CD14-positive monocyte (primary cell): ENCODE measurements around the gene ARID1B. TPM values are rescaled to one million over a fixed set of nuclear protein-coding genes. Genes with fewer than 3 reads are reported as not detected.
A peak's percentile ranks its signal among the peaks of the same experiment; 100 is the strongest.

Source experiments
- DNase-seq, 3 donors: peaks; one replicate each; pipeline ENCODE4 v3.0.0-alpha.2; 2011 to 2022
- H2AFZ ChIP-seq: 2 replicates; pipeline ENCODE4 v1.6.0; 2012; ENCODE audit warnings: mild to moderate bottlenecking, low read depth, low read length, inconsistent platforms; ENCODE audit not compliant: insufficient read depth, poor library complexity, severe bottlenecking
- H3K27ac ChIP-seq, 2 donors: 1 replicate in 1 of 2; 2 replicates in 1 of 2; pipeline ENCODE4 v1.5.1; 2012 to 2013; ENCODE audit warnings: low read length in 2 of 2, control low read depth in 1 of 2, inconsistent platforms in 1 of 2, low read depth in 1 of 2, mild to moderate bottlenecking in 1 of 2
- H3K27me3 ChIP-seq, 2 donors: one replicate each; pipeline versions ENCODE4 v1.6.0 to v1.6.1; 2011 to 2013; ENCODE audit warnings: low read length in 2 of 2; ENCODE audit not compliant: control insufficient read depth in 2 of 2, insufficient read depth in 2 of 2
- H3K36me3 ChIP-seq, 2 donors: replicated peaks in 1 of 2; 1 replicate in 1 of 2; 2 replicates in 1 of 2; pipeline versions ENCODE4 v1.5.1 to v1.6.1; 2012 to 2013; ENCODE audit warnings: low read length in 2 of 2, control low read depth in 1 of 2, inconsistent platforms in 1 of 2, mild to moderate bottlenecking in 1 of 2; ENCODE audit not compliant: insufficient read depth in 2 of 2, control insufficient read depth in 1 of 2
- H3K4me1 ChIP-seq, 2 donors: 1 replicate in 1 of 2; 2 replicates in 1 of 2; pipeline versions ENCODE4 v1.5.1 to v1.6.1; 2012 to 2013; ENCODE audit warnings: low read length in 2 of 2, control low read depth in 1 of 2, inconsistent platforms in 1 of 2, mild to moderate bottlenecking in 1 of 2, moderate library complexity in 1 of 2; ENCODE audit not compliant: insufficient read depth in 2 of 2, control insufficient read depth in 1 of 2
- H3K4me2 ChIP-seq: replicated peaks from 2 replicates; pipeline ENCODE3; 2012; ENCODE audit warnings: low read length, moderate library complexity, mild to moderate bottlenecking; ENCODE audit not compliant: poor library complexity, severe bottlenecking; ENCODE audit errors: extremely low read depth
- H3K4me3 ChIP-seq, 3 experiments: fragments of 200-600 bp in 1 of 3; sonication (generic) in 1 of 3; replicated peaks in 1 of 3; 1 replicate in 2 of 3; 2 replicates in 1 of 3; pipeline ENCODE4 v1.5.1; 2011 to 2013; ENCODE audit warnings: low read length in 3 of 3, mild to moderate bottlenecking in 3 of 3, control low read depth in 2 of 3, low read depth in 2 of 3, inconsistent platforms in 1 of 3, moderate library complexity in 1 of 3
- H3K79me2 ChIP-seq: 2 replicates; pipeline ENCODE4 v1.6.0; 2012; ENCODE audit warnings: mild to moderate bottlenecking, control low read depth, inconsistent platforms, low read length, moderate library complexity; ENCODE audit not compliant: insufficient read depth
- H3K9ac ChIP-seq: 2 replicates; pipeline ENCODE4 v1.6.0; 2017; ENCODE audit warnings: low read length, mild to moderate bottlenecking; ENCODE audit not compliant: insufficient read depth, poor library complexity, severe bottlenecking
- H3K9me3 ChIP-seq, 2 donors: replicated peaks in 1 of 2; 1 replicate in 1 of 2; 2 replicates in 1 of 2; pipeline versions ENCODE4 v1.5.1 to v1.6.1; 2012 to 2013; ENCODE audit warnings: low read length in 2 of 2, control low read depth in 1 of 2; ENCODE audit not compliant: control insufficient read depth in 1 of 2, insufficient read depth in 1 of 2
- H4K20me1 ChIP-seq: 2 replicates; pipeline ENCODE4 v1.6.0; 2012; ENCODE audit warnings: mild to moderate bottlenecking, low read length, control low read depth, moderate library complexity; ENCODE audit not compliant: insufficient read depth
- H3K27ac Mint-ChIP-seq, 7 donors: one replicate each; pipeline ENCODE4 v1.8.0; 2020; ENCODE audit warnings: mild to moderate bottlenecking in 7 of 7, mixed read lengths in 7 of 7, moderate library complexity in 6 of 7, inconsistent platforms in 2 of 7
- H3K27me3 Mint-ChIP-seq, 3 donors: one replicate each; pipeline ENCODE4 v1.8.0; 2021 to 2022; ENCODE audit warnings: low read depth in 3 of 3, mild to moderate bottlenecking in 3 of 3, mixed read lengths in 3 of 3, moderate library complexity in 3 of 3, inconsistent platforms in 1 of 3
- H3K36me3 Mint-ChIP-seq, 2 donors: one replicate each; pipeline ENCODE4 v1.8.0; 2020; ENCODE audit warnings: mixed read lengths in 2 of 2, inconsistent platforms in 1 of 2, mild to moderate bottlenecking in 1 of 2
- H3K4me1 Mint-ChIP-seq: one replicate; pipeline ENCODE4 v1.8.0; 2020; ENCODE audit warnings: mild to moderate bottlenecking, mixed read lengths
- H3K4me3 Mint-ChIP-seq, 2 donors: one replicate each; pipeline ENCODE4 v1.8.0; 2020; ENCODE audit warnings: mild to moderate bottlenecking in 2 of 2, mixed read lengths in 2 of 2, moderate library complexity in 1 of 2
- H3K9me3 Mint-ChIP-seq, 7 donors: one replicate each; pipeline ENCODE4 v1.8.0; 2020 to 2022; ENCODE audit warnings: mixed read lengths in 7 of 7, mild to moderate bottlenecking in 6 of 7, moderate library complexity in 6 of 7, inconsistent platforms in 2 of 7
- WGBS: methylation state at CpG from one replicate; pipeline ENCODE4 v1.1.5; 2013; ENCODE audit warnings: missing lambda C conversion rate; ENCODE audit not compliant: insufficient coverage; 5-methylcytosine and 5-hydroxymethylcytosine counted together
- intact Hi-C, 2 donors: fragments of 100-400 bp; cut with micrococcal nuclease; formaldehyde crosslinking; loops; one replicate each; pipeline versions ENCODE4 v1.15.0 to v1.15.1; 2023
- polyA plus RNA-seq, 3 donors: library from polyadenylated mRNA; depleted of rRNA in 1 of 3; unstranded in 2 of 3; stranded (reverse) in 1 of 3; fragments of 300-500 nt in 2 of 3; fragments of >200 nt in 1 of 3; fragmentation: Illumina TruSeq in 2 of 3; gene quantifications; 1 replicate in 2 of 3; 2 replicates in 1 of 3; pipeline ENCODE4 v1.2.3, GENCODE V29; 2012 to 2021
- TF ChIP-seq, protein P1 (sequence below): fragments of 200-600 bp; IDR thresholded peaks from one replicate; pipeline ENCODE4 v1.8.0; 2022; ENCODE audit warnings: antibody characterized with exemption, mild to moderate bottlenecking

ARID1B gene
- polyA plus RNA-seq, 3 donors: 3.2 to 22.1 (median 3.8) TPM

DNA sequence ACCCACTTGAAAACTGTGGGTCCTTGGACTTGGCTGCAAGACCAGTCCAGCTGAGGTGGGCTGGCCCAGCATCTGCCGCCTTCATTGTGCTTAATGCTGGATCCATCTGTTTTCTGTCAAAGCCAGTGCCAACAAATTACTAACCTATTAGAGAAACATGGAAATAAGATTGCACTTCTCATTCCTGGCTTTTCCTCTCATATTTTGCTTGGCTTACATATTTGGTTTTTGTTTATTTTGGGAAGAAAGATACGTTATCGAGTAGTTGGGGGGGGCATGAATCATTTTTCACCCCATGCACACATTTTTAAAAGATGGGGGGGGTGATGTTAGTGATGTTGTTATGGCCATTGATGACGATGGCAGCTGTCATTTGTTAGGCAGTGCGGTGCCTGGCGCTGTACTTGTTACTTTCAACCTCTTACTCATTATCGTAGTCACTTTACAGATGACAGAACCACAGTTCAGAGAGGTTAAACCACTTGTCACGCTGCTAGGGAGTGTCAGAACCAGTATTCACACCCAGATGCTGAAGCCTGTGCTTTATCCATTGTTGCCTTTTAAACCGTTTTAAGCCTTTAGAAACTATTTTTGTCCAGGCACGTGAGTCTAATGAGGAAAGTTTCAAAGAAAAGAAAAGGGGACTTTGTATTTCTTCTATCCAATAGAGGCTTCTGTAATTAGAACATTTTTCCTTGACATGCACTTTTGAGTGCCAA lies 366.2 kb downstream of the ARID1B start:
- H3K4me1 Mint-ChIP-seq: peaks cover 9% of the 10 kb centered on the region

DNA sequence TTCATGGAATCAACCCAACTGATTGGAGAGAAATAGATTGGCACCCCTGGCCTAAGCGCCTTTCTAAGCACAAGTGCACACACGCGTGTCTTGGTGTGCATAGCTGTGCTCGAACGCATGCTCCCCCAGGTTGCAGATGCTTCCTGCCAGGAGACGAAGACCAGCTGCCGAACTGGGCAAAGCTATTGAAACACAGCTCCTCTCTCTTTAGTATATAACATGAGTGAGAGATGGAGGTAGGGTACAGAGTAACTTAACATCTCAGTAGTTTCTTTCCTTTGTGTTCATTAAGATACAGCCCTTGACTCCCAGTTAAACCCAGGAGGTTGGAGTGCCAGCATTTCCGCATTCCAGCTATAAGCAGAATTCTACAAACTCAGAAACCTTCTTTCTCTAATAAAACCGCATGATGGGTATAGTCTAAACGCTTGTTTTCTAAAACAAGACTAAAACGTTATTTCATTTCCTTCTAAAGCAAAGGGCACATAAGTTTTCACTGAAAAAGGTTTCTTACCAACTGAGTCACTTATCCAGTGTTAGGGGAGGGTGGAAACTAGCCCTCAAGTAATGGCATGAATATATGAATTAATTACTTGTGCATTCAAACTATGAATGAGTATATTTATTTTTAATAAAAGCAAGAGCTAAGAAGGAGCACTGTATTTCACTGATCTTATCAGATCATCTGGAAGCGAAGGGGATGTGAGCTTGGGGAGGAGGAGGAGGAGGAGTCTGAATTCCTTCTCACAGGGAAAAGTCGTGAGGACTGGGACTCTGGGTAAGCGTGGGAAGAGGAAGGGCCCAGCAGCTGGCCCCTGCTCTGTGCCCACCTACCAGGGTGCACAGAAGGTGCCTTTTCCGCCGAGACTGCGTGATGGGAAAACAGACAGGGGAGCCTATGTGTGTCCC lies 367.0 kb downstream of the ARID1B start:
- Histone ChIP-seq H3K27me3 (no peaks in the 10 kb centered on the region), H4K20me1 (no peaks in the 10 kb centered on the region), H2AFZ (no peak overlapping the region), H3K9me3 (no peaks in the 10 kb centered on the region), H3K4me3 (no peak overlapping the region), H3K27ac (no peak overlapping the region), H3K36me3 (peaks cover 32 to 44% of the 10 kb centered on the region in 2 donors), H3K9ac (no peak overlapping the region), H3K79me2 (no peaks in the 10 kb centered on the region), H3K4me2 (no peak overlapping the region), H3K4me1 (peaks cover 0 to 5% of the 10 kb centered on the region in 2 donors)
- no peak overlapping the region for H3K4me3 Mint-ChIP-seq
- H3K36me3 Mint-ChIP-seq: peaks cover 49 to 51% of the 10 kb centered on the region in 2 donors
- peaks cover 0 to 2% (median 0%) of the 10 kb centered on the region in 7 donors for H3K9me3 Mint-ChIP-seq
- intact Hi-C loops: no loop called here
- peak overlapping the region in 1 of 7 donors; percentile 29 for H3K27ac Mint-ChIP-seq
- no peak for DNase-seq
- H3K27me3 Mint-ChIP-seq: no peaks in the 10 kb centered on the region
- peaks cover 9% of the 10 kb centered on the region for H3K4me1 Mint-ChIP-seq
- TF ChIP-seq, protein P1, sequence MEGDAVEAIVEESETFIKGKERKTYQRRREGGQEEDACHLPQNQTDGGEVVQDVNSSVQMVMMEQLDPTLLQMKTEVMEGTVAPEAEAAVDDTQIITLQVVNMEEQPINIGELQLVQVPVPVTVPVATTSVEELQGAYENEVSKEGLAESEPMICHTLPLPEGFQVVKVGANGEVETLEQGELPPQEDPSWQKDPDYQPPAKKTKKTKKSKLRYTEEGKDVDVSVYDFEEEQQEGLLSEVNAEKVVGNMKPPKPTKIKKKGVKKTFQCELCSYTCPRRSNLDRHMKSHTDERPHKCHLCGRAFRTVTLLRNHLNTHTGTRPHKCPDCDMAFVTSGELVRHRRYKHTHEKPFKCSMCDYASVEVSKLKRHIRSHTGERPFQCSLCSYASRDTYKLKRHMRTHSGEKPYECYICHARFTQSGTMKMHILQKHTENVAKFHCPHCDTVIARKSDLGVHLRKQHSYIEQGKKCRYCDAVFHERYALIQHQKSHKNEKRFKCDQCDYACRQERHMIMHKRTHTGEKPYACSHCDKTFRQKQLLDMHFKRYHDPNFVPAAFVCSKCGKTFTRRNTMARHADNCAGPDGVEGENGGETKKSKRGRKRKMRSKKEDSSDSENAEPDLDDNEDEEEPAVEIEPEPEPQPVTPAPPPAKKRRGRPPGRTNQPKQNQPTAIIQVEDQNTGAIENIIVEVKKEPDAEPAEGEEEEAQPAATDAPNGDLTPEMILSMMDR: no peak
- WGBS: 92% methylated on average over 8 of the region's 17 CpGs

More for the DNA sequence above, 366.2 kb downstream of the ARID1B start:
- TF ChIP-seq, protein P1: no peak
- Histone ChIP-seq H3K4me3 (no peak overlapping the region), H3K9me3 (no peaks in the 10 kb centered on the region), H3K36me3 (peaks cover 24 to 42% of the 10 kb centered on the region in 2 donors), H3K4me2 (no peak overlapping the region), H3K79me2 (no peaks in the 10 kb centered on the region), H4K20me1 (no peaks in the 10 kb centered on the region), H3K4me1 (peaks cover 0 to 5% of the 10 kb centered on the region in 2 donors), H2AFZ (no peak overlapping the region), H3K27me3 (no peaks in the 10 kb centered on the region), H3K27ac (no peak overlapping the region), H3K9ac (no peak overlapping the region)
- 100% methylated on average over 1 of the region's 10 CpGs for WGBS
- intact Hi-C loops: no loop called here
- H3K36me3 Mint-ChIP-seq: peaks cover 41 to 43% of the 10 kb centered on the region in 2 donors
- no peak overlapping the region for H3K4me3 Mint-ChIP-seq
- H3K27me3 Mint-ChIP-seq: no peaks in the 10 kb centered on the region
- no peak for DNase-seq
- H3K9me3 Mint-ChIP-seq: peaks cover 0 to 2% (median 0%) of the 10 kb centered on the region in 7 donors
- H3K27ac Mint-ChIP-seq: peak overlapping the region in 2 of 7 donors; percentile 27 to 43
